Gastrocnemius medialis (tissue), 4 donors: Measurements from ENCODE around the gene OR6F1.

Source experiments
- CTCF ChIP-seq, 5 experiments: fragments of 450-650 bp in 3 of 5; fragments of 200-600 bp in 2 of 5; sonication (generic) in 2 of 5; IDR thresholded peaks in 4 of 5; conservative IDR thresholded peaks in 1 of 5; 1 replicate in 4 of 5; 2 replicates in 1 of 5; pipeline ENCODE4 v1.5.1; 2016 to 2019; ENCODE audit warnings: antibody characterized with exemption in 5 of 5, mild to moderate bottlenecking in 3 of 5, moderate library complexity in 3 of 5
- POLR2A ChIP-seq, 2 donors: fragments of 450-650 bp; IDR thresholded peaks; one replicate each; pipeline ENCODE4 v1.6.1; 2017; ENCODE audit warnings: antibody characterized with exemption in 2 of 2, mild to moderate bottlenecking in 2 of 2, moderate library complexity in 2 of 2

- TF ChIP-seq POLR2A (IDR thresholded peaks at IDR 0.05), result no peak
- no peak for TF ChIP-seq CTCF (IDR thresholded peaks at IDR 0.05 in 4 of 5, conservative IDR thresholded peaks at IDR 0.05 in 1 of 5)
Observed at GRCh38 chr1:247716546-247716945, at the start of gene OR6F1.
